Measurements from ENCODE around the gene PGBD5.
"Not testable (repeated sequence)": the region's sequence is repeated elsewhere in the genome, so short reads cannot be mapped to it uniquely, and the experiment has no call there.

The PGBD5 gene

GRCh38 chr1:230415405-230416132 lies 10.6 kb downstream of the PGBD5 start:
- TF ChIP-seq CTCF (IDR thresholded peaks at IDR 0.05; ENCODE audit: low read length, missing control alignments) = no peak
- no peak overlapping the region for H3K4me3 ChIP-seq (replicated peaks; ENCODE audit: low read depth, low read length)
- no peak for DNase-seq (ENCODE audit: low read depth)

GRCh38 chr1:230414694-230415093 lies 11.4 kb downstream of the PGBD5 start:
- DNase-seq (ENCODE audit: low read depth) = no peak
- no peak overlapping the region for H3K4me3 ChIP-seq (replicated peaks; ENCODE audit: low read depth, low read length)
- no peak for TF ChIP-seq CTCF (IDR thresholded peaks at IDR 0.05; ENCODE audit: low read length, missing control alignments)

- no peak overlapping the region for H3K4me3 ChIP-seq (replicated peaks; ENCODE audit: low read depth, low read length)
- TF ChIP-seq CTCF (IDR thresholded peaks at IDR 0.05; ENCODE audit: low read length, missing control alignments) = no peak
- no peak for DNase-seq (ENCODE audit: low read depth)
Measured at GRCh38 chr1:230414102-230414501, 12.0 kb downstream of the PGBD5 start.

- no peak for DNase-seq (ENCODE audit: low read depth)
- H3K4me3 ChIP-seq (replicated peaks; ENCODE audit: low read depth, low read length) = no peak overlapping the region
- TF ChIP-seq CTCF (IDR thresholded peaks at IDR 0.05; ENCODE audit: low read length, missing control alignments) = no peak
Measured at GRCh38 chr1:230413061-230413460, 13.1 kb downstream of the PGBD5 start.

- no peak for TF ChIP-seq CTCF (IDR thresholded peaks at IDR 0.05; ENCODE audit: low read length, missing control alignments)
- no peak for DNase-seq (ENCODE audit: low read depth)
- H3K4me3 ChIP-seq (replicated peaks; ENCODE audit: low read depth, low read length) = no peak overlapping the region
Measured at GRCh38 chr1:230408971-230409370, 17.2 kb downstream of the PGBD5 start.

GRCh38 chr1:230407351-230407750 lies 18.8 kb downstream of the PGBD5 start:
- DNase-seq (ENCODE audit: low read depth) = no peak

GRCh38 chr1:230406727-230407126 lies 19.4 kb downstream of the PGBD5 start:
- not testable (repeated sequence) for H3K4me3 ChIP-seq (replicated peaks; ENCODE audit: low read depth, low read length); DNase-seq (ENCODE audit: low read depth)

More at GRCh38 chr1:230407351-230407750, 18.8 kb downstream of the PGBD5 start:
- TF ChIP-seq CTCF (IDR thresholded peaks at IDR 0.05; ENCODE audit: low read length, missing control alignments) = no peak
- no peak overlapping the region for H3K4me3 ChIP-seq (replicated peaks; ENCODE audit: low read depth, low read length)

Measured in fibroblast of pulmonary artery (primary cell).